Activated CD8-positive, alpha-beta T cell treated with anti-CD3 and anti-CD28 coated beads for 36 hours (primary cell): ENCODE measurements around the gene CDK5RAP2. TPM values are rescaled to one million over a fixed set of nuclear protein-coding genes. Genes with fewer than 3 reads are reported as not detected.

Experiments used
- ATAC-seq: fragments of 200-7000 bp; cut with Tn5 transposase; one replicate; pipeline ENCODE4 v1.10.0; 2021; ENCODE audit warnings: mild to moderate bottlenecking, moderate library complexity
- CTCF ChIA-PET: fragments of 350-600 bp; sonication (Branson Sonifier 250); formaldehyde crosslinking; loops from one replicate; lab custom pipeline; 2021; ENCODE audit warnings: antibody characterized with exemption; lab: Charles Lee
- POLR2A ChIA-PET: fragments of 350-600 bp; sonication (Branson Sonifier 250); formaldehyde crosslinking; loops from one replicate; lab custom pipeline; 2021; ENCODE audit warnings: antibody characterized with exemption; lab: Charles Lee
- DNase-seq: peaks from one replicate; pipeline ENCODE4 v3.0.0-alpha.2; 2020
- H3K27ac Mint-ChIP-seq: one replicate; pipeline ENCODE4 v1.8.0; 2021; ENCODE audit warnings: mild to moderate bottlenecking, mixed read lengths
- H3K27me3 Mint-ChIP-seq: one replicate; pipeline ENCODE4 v1.8.0; 2021; ENCODE audit warnings: mixed read lengths
- H3K36me3 Mint-ChIP-seq: one replicate; pipeline ENCODE4 v1.8.0; 2021; ENCODE audit warnings: low read depth, mixed read lengths
- H3K4me1 Mint-ChIP-seq: one replicate; pipeline ENCODE4 v1.8.0; 2021; ENCODE audit warnings: low read depth, mixed read lengths
- H3K4me3 Mint-ChIP-seq: one replicate; pipeline ENCODE4 v1.8.0; 2021; ENCODE audit warnings: mild to moderate bottlenecking, moderate library complexity, mixed read lengths
- H3K9me3 Mint-ChIP-seq: one replicate; pipeline ENCODE4 v1.8.0; 2021; ENCODE audit warnings: mixed read lengths
- CTCF ChIP-seq: fragments of 200-600 bp; IDR thresholded peaks from one replicate; pipeline ENCODE4 v1.8.0; 2022; ENCODE audit warnings: antibody characterized with exemption, mild to moderate bottlenecking
- intact Hi-C: fragments of 100-400 bp; cut with micrococcal nuclease; formaldehyde crosslinking; loops from one replicate; pipeline ENCODE4 v1.10.0; 2022
- total RNA-seq, 2 experiments: library from RNA; stranded (reverse); gene quantifications; one replicate each; pipeline ENCODE4 v1.2.3, GENCODE V29; 2021

Gene CDK5RAP2
- total RNA-seq, 2 experiments from 2014 or later, result 61.5 to 67.6 TPM

GRCh38 chr9:120345379-120345778 is 234.6 kb downstream of the CDK5RAP2 start:
- Mint-ChIP-seq H3K9me3 (no peaks in the 10 kb centered on the region), H3K4me3 (no peak overlapping the region), H3K27ac (no peak overlapping the region), H3K4me1 (no peaks in the 10 kb centered on the region), H3K27me3 (peaks cover 5% of the 10 kb centered on the region), H3K36me3 (no peaks in the 10 kb centered on the region)
- CTCF ChIA-PET, result no interaction called here
- ATAC-seq (no peak), DNase-seq (no peak)
- POLR2A ChIA-PET, result no interaction called here
- intact Hi-C loops, result no loop called here
- no peak for TF ChIP-seq CTCF

GRCh38 chr9:120344230-120344629 is 235.7 kb downstream of the CDK5RAP2 start:
- Mint-ChIP-seq H3K27me3 (peaks cover 1% of the 10 kb centered on the region), H3K4me3 (no peak overlapping the region), H3K4me1 (no peaks in the 10 kb centered on the region), H3K27ac (no peak overlapping the region), H3K36me3 (no peaks in the 10 kb centered on the region), H3K9me3 (no peaks in the 10 kb centered on the region)
- ChIA-PET CTCF (no interaction called here), POLR2A (no interaction called here)
- DNase-seq (no peak), ATAC-seq (no peak)
- intact Hi-C loops, result no loop called here
- TF ChIP-seq CTCF, result no peak

GRCh38 chr9:120343416-120343815 is 236.6 kb downstream of the CDK5RAP2 start:
- no peaks in the 10 kb centered on the region for H3K9me3 Mint-ChIP-seq
- POLR2A ChIA-PET, result no interaction called here
- TF ChIP-seq CTCF, result no peak
- peaks cover 2% of the 10 kb centered on the region for H3K27me3 Mint-ChIP-seq
- no peak overlapping the region for H3K4me3 Mint-ChIP-seq
- no peak for DNase-seq
- no peak overlapping the region for H3K27ac Mint-ChIP-seq
- CTCF ChIA-PET, result no interaction called here
- intact Hi-C loops, result no loop called here
- no peak for ATAC-seq
- no peaks in the 10 kb centered on the region for H3K4me1 Mint-ChIP-seq
- H3K36me3 Mint-ChIP-seq, result no peaks in the 10 kb centered on the region

Other genes with a start within 250 kb of the CDK5RAP2 start
- gene MEGF9, start 134.3 kb upstream of the CDK5RAP2 start, total RNA-seq, result 1 to 10 TPM; 3.0 to 3.2 TPM
- gene FBXW2, start 213.2 kb upstream of the CDK5RAP2 start, total RNA-seq, result 10 to 100 TPM; 68.8 to 68.9 TPM